Ishikawa (cell line): ENCODE results near the gene CABLES1.

Source experiments
- CEBPB ChIP-seq: IDR thresholded peaks from 2 replicates; pipeline ENCODE4 v1.6.1; 2012
- CREB1 ChIP-seq: IDR thresholded peaks from 2 replicates; pipeline ENCODE4 v1.6.1; 2012; ENCODE audit warnings: low read depth
- EGR1 ChIP-seq: IDR thresholded peaks from 2 replicates; pipeline ENCODE4 v1.6.1; 2012
- EP300 ChIP-seq: IDR thresholded peaks from 2 replicates; pipeline ENCODE4 v1.6.1; 2012; ENCODE audit warnings: borderline replicate concordance
- FOXM1 ChIP-seq: IDR thresholded peaks from 2 replicates; pipeline ENCODE4 v1.6.1; 2012; ENCODE audit warnings: low read depth, borderline replicate concordance
- NFIC ChIP-seq: IDR thresholded peaks from 2 replicates; pipeline ENCODE4 v1.6.1; 2012
- RAD21 ChIP-seq: IDR thresholded peaks from 2 replicates; pipeline ENCODE4 v1.6.1; 2012; ENCODE audit warnings: low read depth
- REST ChIP-seq: IDR thresholded peaks from 2 replicates; pipeline ENCODE4 v1.6.1; 2012; ENCODE audit warnings: low read depth, mild to moderate bottlenecking
- TAF1 ChIP-seq: IDR thresholded peaks from 2 replicates; pipeline ENCODE4 v1.6.1; 2012; ENCODE audit warnings: low read depth, mild to moderate bottlenecking
- TCF12 ChIP-seq: IDR thresholded peaks from 2 replicates; pipeline ENCODE4 v1.6.1; 2012; ENCODE audit warnings: low read depth
- TEAD4 ChIP-seq: IDR thresholded peaks from 2 replicates; pipeline ENCODE4 v1.6.1; 2012
- YY1 ChIP-seq: IDR thresholded peaks from 2 replicates; pipeline ENCODE4 v1.6.1; 2012; ENCODE audit warnings: low read depth
- ZBTB7A ChIP-seq: IDR thresholded peaks from 2 replicates; pipeline ENCODE4 v1.6.1; 2012; ENCODE audit warnings: low read depth
- TF ChIP-seq, protein P1 (sequence below): IDR thresholded peaks from 2 replicates; pipeline ENCODE4 v1.6.1; 2012
- TF ChIP-seq, protein P2 (sequence below): IDR thresholded peaks from 2 replicates; pipeline ENCODE4 v1.6.1; 2012

Gene CABLES1

GRCh38 chr18:23208600-23208999 lies 73.3 kb downstream of the CABLES1 start:
- no peak for TF ChIP-seq TEAD4
- TF ChIP-seq TCF12: no peak
- TF ChIP-seq CREB1: no peak
- TF ChIP-seq EP300: no peak
- no peak for TF ChIP-seq CEBPB
- TF ChIP-seq, protein P1, sequence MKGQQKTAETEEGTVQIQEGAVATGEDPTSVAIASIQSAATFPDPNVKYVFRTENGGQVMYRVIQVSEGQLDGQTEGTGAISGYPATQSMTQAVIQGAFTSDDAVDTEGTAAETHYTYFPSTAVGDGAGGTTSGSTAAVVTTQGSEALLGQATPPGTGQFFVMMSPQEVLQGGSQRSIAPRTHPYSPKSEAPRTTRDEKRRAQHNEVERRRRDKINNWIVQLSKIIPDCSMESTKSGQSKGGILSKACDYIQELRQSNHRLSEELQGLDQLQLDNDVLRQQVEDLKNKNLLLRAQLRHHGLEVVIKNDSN: no peak
- no peak for TF ChIP-seq TAF1
- TF ChIP-seq ZBTB7A: no peak
- no peak for TF ChIP-seq NFIC
- TF ChIP-seq, protein P2, sequence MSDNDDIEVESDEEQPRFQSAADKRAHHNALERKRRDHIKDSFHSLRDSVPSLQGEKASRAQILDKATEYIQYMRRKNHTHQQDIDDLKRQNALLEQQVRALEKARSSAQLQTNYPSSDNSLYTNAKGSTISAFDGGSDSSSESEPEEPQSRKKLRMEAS: no peak
- TF ChIP-seq YY1: no peak
- no peak for TF ChIP-seq EGR1
- no peak for TF ChIP-seq FOXM1
- TF ChIP-seq RAD21: no peak
- no peak for TF ChIP-seq REST

- TF ChIP-seq RAD21 (no peak), TAF1 (no peak), CEBPB (no peak)
Measured at GRCh38 chr18:23209031-23209430, 73.7 kb downstream of the CABLES1 start.

DNA sequence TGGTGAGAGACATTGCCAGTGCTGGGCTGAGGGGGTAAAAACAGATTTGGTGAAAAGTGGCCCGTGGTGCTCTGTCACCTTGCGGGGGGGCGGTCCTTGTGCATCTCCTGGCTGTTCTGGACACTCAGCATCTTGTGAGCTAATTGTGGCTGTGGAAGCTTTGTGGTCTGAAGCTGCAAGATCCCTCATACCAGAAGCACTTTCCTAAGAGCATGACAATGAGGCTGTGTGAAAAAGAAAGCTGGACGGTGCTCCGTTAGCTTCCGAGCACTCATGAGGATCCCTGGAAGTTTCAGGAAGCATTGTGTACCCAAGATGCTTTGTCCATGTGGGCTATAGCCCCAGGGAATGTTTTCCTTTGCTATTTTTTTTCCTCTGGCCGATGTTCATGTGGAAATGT lies 74.5 kb downstream of the CABLES1 start:
- no peak for TF ChIP-seq CREB1
- no peak for TF ChIP-seq EGR1
- TF ChIP-seq, protein P2: no peak
- TF ChIP-seq CEBPB: no peak
- no peak for TF ChIP-seq RAD21
- TF ChIP-seq ZBTB7A: no peak
- TF ChIP-seq, protein P1: no peak
- TF ChIP-seq FOXM1: no peak
- no peak for TF ChIP-seq TEAD4
- TF ChIP-seq EP300: no peak
- no peak for TF ChIP-seq REST
- TF ChIP-seq NFIC: no peak
- TF ChIP-seq YY1: no peak
- TF ChIP-seq TCF12: no peak
- no peak for TF ChIP-seq TAF1

GRCh38 chr18:23210526-23210925 lies 75.2 kb downstream of the CABLES1 start:
- no peak for TF ChIP-seq ZBTB7A
- TF ChIP-seq TEAD4: no peak
- no peak for TF ChIP-seq FOXM1
- TF ChIP-seq NFIC: no peak
- TF ChIP-seq EP300: no peak
- TF ChIP-seq, protein P1: no peak
- TF ChIP-seq CEBPB: no peak
- TF ChIP-seq, protein P2: no peak
- no peak for TF ChIP-seq TAF1
- TF ChIP-seq EGR1: no peak
- no peak for TF ChIP-seq REST
- no peak for TF ChIP-seq RAD21
- no peak for TF ChIP-seq CREB1
- no peak for TF ChIP-seq TCF12
- TF ChIP-seq YY1: no peak
